ENCODE measurements around the gene CRYBA2. TPM values are rescaled to one million over a fixed set of nuclear protein-coding genes. Genes with fewer than 3 reads are reported as not detected.

Gene CRYBA2
- total RNA-seq, 2 experiments from 2014 or later, result not detected

DNA sequence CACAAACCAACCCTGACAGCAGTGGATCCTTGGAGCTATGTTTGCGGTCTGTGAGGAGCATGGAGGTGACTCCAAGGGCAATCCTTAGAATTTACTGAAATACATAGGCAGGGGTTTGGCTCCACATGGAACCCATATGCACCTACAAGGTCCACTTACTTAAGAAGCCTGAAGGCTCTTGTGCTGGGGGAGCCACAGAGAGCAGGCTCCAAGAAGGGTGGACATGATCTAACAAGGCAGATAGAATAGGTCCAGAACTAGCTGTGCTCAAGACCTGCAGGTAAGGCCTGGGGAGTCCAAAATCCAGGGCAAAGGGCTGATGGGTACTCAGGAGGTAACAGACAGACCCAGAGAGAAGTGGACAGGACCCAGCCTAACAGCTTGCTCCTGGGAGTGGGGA lies 34.9 kb downstream of the CRYBA2 start:
- peaks cover 5% of the 10 kb centered on the region for H3K4me1 Mint-ChIP-seq
- POLR2A ChIA-PET, result no interaction called here
- ATAC-seq (ENCODE audit: low read depth) (no peak), DNase-seq (no peak)
- peaks cover 60% of the 10 kb centered on the region for H3K27me3 Mint-ChIP-seq
- H3K4me3 Mint-ChIP-seq, result no peak overlapping the region
- no peaks in the 10 kb centered on the region for H3K9me3 Mint-ChIP-seq
- H3K36me3 Mint-ChIP-seq, result no peaks in the 10 kb centered on the region
- no peak overlapping the region for H3K27ac Mint-ChIP-seq

- Mint-ChIP-seq H3K9me3 (no peaks in the 10 kb centered on the region), H3K27ac (no peak overlapping the region), H3K36me3 (no peaks in the 10 kb centered on the region), H3K4me1 (peaks cover 5% of the 10 kb centered on the region), H3K4me3 (no peak overlapping the region), H3K27me3 (peaks cover 56% of the 10 kb centered on the region)
- ATAC-seq (ENCODE audit: low read depth) (no peak), DNase-seq (no peak)
- POLR2A ChIA-PET, result no interaction called here
Observed at GRCh38 chr2:218957671-218958070, 35.6 kb downstream of the CRYBA2 start.

DNA sequence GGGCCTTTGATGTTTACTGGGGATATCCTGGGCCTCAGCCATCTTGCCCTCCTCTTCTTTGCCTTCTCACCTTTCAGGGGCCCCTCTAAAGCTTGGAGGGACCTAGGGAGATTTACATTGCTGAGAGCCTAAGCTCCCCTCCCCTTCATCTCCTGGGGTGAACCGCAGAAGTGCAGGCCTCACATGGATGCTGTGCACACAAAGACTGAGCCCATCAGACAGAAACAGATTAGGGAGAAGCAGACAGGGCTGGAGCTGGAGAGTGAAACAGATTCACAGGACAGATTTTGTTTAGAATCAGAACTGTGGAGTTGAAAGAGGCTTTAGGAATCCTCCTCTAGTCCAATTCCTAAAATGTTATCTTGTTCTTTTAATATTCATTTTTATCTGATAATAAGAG lies 37.2 kb downstream of the CRYBA2 start:
- Mint-ChIP-seq H3K27me3 (peaks cover 43% of the 10 kb centered on the region), H3K36me3 (no peaks in the 10 kb centered on the region), H3K9me3 (no peaks in the 10 kb centered on the region), H3K4me1 (peaks cover 3% of the 10 kb centered on the region), H3K27ac (no peak overlapping the region), H3K4me3 (no peak overlapping the region)
- no peak for ATAC-seq (ENCODE audit: low read depth)
- POLR2A ChIA-PET, result no interaction called here
- no peak for DNase-seq

DNA sequence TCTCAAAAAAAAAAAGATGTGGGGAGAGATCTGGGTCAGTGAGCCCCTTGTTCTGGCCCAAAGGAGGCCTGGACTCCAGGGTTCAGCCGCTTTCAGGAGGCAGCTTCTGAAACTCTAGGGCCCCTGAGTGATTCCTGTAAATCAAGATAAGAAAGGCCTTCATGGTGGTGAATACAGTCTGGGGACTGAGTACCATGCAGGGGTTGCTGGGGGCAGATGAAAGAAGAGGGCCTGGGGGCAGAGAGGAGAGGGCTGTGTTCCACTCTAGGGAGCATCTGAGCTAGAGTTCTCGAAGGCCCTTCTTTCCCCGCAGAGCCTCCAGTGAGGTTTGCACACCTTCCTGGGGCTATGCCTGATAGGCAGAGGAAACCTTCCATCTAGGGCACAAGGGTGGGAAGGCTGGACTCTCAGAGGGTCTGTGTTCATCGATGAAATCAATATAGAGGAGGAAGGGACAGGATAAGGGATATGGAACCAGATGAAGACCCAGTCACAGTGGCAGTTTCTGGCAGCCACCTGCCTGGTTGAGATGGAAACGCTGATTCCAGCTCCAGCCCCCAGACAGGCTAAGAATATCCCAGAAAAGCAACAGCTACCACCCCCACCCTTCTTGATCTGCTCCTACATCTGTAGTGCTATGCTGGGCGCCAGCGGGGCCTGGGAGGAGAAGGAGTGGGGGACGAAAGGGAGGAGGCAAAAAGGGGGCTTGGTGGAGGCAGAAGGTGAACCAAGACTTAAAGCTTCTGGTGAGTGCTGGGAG lies 38.5 kb downstream of the CRYBA2 start:
- POLR2A ChIA-PET, result no interaction called here
- no peak overlapping the region for H3K27ac Mint-ChIP-seq

DNA sequence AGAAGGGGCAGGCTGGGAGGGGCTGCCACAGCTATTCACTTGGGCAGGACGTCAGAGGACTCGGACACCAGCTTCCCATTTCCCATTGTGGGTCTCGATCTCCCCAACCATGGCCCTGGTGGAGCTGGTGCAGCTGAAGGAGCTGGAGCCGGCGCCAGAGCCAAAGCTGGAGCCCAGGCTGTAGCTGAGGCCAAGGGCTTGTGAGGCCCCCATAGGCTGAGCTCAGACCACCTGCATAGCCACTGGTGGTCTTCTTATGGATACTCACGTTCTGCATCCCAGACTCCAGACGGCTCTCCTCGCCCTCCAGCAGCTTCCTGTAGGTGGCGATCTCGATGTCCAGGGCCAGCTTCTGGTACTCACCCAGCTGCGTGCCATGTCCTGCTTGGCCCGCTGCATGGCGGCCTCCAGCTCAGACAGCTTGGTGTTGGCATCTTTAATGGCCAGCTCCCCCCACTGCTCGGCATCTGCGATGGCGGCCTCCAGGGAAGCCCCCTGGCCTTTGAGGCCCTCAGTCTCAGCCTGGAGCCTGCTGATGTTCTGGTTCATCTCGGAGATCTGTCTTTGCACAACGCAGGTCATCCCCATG lies 39.8 kb downstream of the CRYBA2 start:
- no peaks in the 10 kb centered on the region for H3K36me3 Mint-ChIP-seq
- H3K27me3 Mint-ChIP-seq, result peaks cover 42% of the 10 kb centered on the region
- ATAC-seq (ENCODE audit: low read depth), result no peak
- H3K27ac Mint-ChIP-seq, result no peak overlapping the region
- H3K4me1 Mint-ChIP-seq, result no peaks in the 10 kb centered on the region
- POLR2A ChIA-PET, result interaction anchor here (0.6 kb wide), 1 partner anchor 38 kb away, joined by 3 read pairs; no protein-coding TSS in a partner anchor
- no peak for DNase-seq
- no peak overlapping the region for H3K4me3 Mint-ChIP-seq
- no peaks in the 10 kb centered on the region for H3K9me3 Mint-ChIP-seq

More for the DNA sequence above, 38.5 kb downstream of the CRYBA2 start:
- Mint-ChIP-seq H3K4me1 (peaks cover 2% of the 10 kb centered on the region), H3K4me3 (no peak overlapping the region), H3K27me3 (peaks cover 44% of the 10 kb centered on the region), H3K9me3 (no peaks in the 10 kb centered on the region), H3K36me3 (no peaks in the 10 kb centered on the region)
- DNase-seq (no peak), ATAC-seq (ENCODE audit: low read depth) (no peak)

GRCh38 chr2:218952160-218952559 lies 41.1 kb downstream of the CRYBA2 start:
- no peak for ATAC-seq (ENCODE audit: low read depth)
- POLR2A ChIA-PET, result no interaction called here
- Mint-ChIP-seq H3K27me3 (peaks cover 34% of the 10 kb centered on the region), H3K36me3 (no peaks in the 10 kb centered on the region), H3K9me3 (no peaks in the 10 kb centered on the region), H3K4me1 (no peaks in the 10 kb centered on the region), H3K27ac (no peak overlapping the region), H3K4me3 (no peak overlapping the region)
- DNase-seq, result no peak

DNA sequence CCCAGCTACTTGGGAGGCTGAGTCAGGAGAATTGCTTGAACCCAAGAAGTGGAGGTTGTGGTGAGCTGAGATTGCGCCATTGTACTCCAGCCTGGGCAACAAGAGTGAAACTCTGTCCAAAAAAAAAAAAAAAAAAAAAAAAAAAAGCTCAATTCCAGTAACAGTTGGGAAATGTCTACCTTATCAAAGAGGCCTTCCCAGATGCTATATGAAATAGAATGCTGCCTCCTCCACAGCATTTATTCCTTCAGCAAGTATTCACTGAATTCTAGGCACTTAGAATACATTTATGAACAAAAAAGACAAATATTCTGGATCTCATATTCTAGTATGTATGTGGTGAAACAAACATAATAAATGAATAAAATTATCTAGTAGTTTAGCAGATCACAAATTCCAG lies 46.6 kb downstream of the CRYBA2 start:
- H3K4me3 Mint-ChIP-seq, result no peak overlapping the region
- H3K9me3 Mint-ChIP-seq, result peaks cover 1% of the 10 kb centered on the region
- peaks cover 47% of the 10 kb centered on the region for H3K27me3 Mint-ChIP-seq
- H3K4me1 Mint-ChIP-seq, result no peaks in the 10 kb centered on the region
- DNase-seq (no peak), ATAC-seq (ENCODE audit: low read depth) (no peak)
- POLR2A ChIA-PET, result no interaction called here
- H3K36me3 Mint-ChIP-seq, result no peaks in the 10 kb centered on the region
- no peak overlapping the region for H3K27ac Mint-ChIP-seq

- peaks cover 1% of the 10 kb centered on the region for H3K9me3 Mint-ChIP-seq
- ATAC-seq (ENCODE audit: low read depth) (no peak), DNase-seq (no peak)
- POLR2A ChIA-PET, result interaction anchor here (0.7 kb wide), 1 partner anchor 24 kb away, joined by 4 read pairs; no protein-coding TSS in a partner anchor
- peaks cover 43% of the 10 kb centered on the region for H3K27me3 Mint-ChIP-seq
- H3K36me3 Mint-ChIP-seq, result no peaks in the 10 kb centered on the region
- no peaks in the 10 kb centered on the region for H3K4me1 Mint-ChIP-seq
- no peak overlapping the region for H3K4me3 Mint-ChIP-seq
- H3K27ac Mint-ChIP-seq, result no peak overlapping the region
Observed at GRCh38 chr2:218944759-218945404, 48.3 kb downstream of the CRYBA2 start.

Small RNA genes lying within 50 kb of the gene (microRNA-seq; reads per million reads assigned to microRNA genes)
- gene MIR375, result 2.8 reads per million

Other genes with a start within 250 kb of the CRYBA2 start
- 1 to 10 TPM; 3.0 to 4.7 TPM for gene CYP27A1, start 211.3 kb downstream of the CRYBA2 start, total RNA-seq
- not detected for gene PRKAG3, start 161.6 kb downstream of the CRYBA2 start, total RNA-seq
- not detected for gene WNT6, start 133.6 kb downstream of the CRYBA2 start, total RNA-seq
- gene WNT10A, start 112.6 kb downstream of the CRYBA2 start, total RNA-seq, result 1 to 10 TPM; 1.9 to 2.5 TPM
- gene CDK5R2, start 33.8 kb downstream of the CRYBA2 start, total RNA-seq, result not detected
- gene FEV, start 8.2 kb downstream of the CRYBA2 start, total RNA-seq, result not detected
- gene CFAP65, start 48.1 kb upstream of the CRYBA2 start, total RNA-seq, result not detected
- gene IHH, start 67.5 kb upstream of the CRYBA2 start, total RNA-seq, result not detected
- gene NHEJ1, start 167.4 kb upstream of the CRYBA2 start, total RNA-seq, result 10 to 100 TPM; 16.7 to 17.1 TPM
- gene SLC23A3, start 176.6 kb upstream of the CRYBA2 start, total RNA-seq, result 1 to 10 TPM; 4.4 to 4.7 TPM
- gene CNPPD1, start 183.5 kb upstream of the CRYBA2 start, total RNA-seq, result 10 to 100 TPM; 77.3 to 77.6 TPM
- gene RETREG2, start 184.9 kb upstream of the CRYBA2 start, total RNA-seq, result 100 to 1,000 TPM; 129 TPM
- gene ZFAND2B, start 213.4 kb upstream of the CRYBA2 start, total RNA-seq, result 10 to 100 TPM; 68.1 to 69.8 TPM
- gene ABCB6, start 225.5 kb upstream of the CRYBA2 start, total RNA-seq, result 10 to 100 TPM; 13.1 to 14.3 TPM
- 10 to 100 TPM; 56.0 to 62.1 TPM for gene ATG9A, start 236.2 kb upstream of the CRYBA2 start, total RNA-seq
- gene ANKZF1, start 236.4 kb upstream of the CRYBA2 start, total RNA-seq, result 100 to 1,000 TPM; 170 to 177 TPM

Data from activated naive CD8-positive, alpha-beta T cell treated with anti-CD3 and anti-CD28 coated beads, Interleukin-2, amount 10 ng/mL, durations not matched to agents 7 days and 5 days (primary cell).